ENCODE measurements around the gene ZNF71.
"Not testable (repeated sequence)": the region's sequence is repeated elsewhere in the genome, so short reads cannot be mapped to it uniquely, and the experiment has no call there.

Gene ZNF71

DNA sequence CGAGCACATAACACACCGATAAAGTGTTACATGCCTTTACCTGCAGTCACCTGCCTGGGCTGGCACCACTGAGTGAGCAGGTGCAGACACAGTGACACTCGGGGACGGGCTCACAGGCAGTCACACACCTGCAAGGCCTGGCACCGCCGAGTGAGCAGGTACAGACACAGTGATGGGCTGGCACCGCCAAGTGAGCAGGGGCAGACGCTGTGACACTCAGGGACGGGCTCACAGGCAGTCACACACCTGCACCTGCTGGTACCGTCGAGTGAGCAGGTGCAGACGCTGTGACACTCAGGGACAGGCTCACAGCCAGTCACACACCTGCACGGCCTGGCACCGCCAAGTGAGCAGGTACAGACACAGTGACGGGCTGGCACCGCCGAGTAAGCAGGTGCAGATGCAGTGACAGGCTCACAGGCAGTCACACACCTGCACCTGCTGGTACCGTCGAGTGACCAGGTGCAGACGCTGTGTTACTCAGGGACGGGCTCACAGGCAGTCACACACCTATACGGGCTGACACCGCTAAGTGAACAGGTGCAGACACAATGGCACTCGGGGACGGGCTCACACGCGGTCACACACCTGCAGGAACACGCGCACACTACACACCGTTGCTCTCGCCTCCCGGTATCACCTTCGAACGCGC lies 76.0 kb downstream of the ZNF71 start:
- H3K9me2 ChIP-seq (replicated peaks; ENCODE audit: insufficient read depth, low read length) = no peaks in the 10 kb centered on the region
- H3K79me2 ChIP-seq (ENCODE audit: low read length) = no peaks in the 10 kb centered on the region
- H3K27me3 ChIP-seq (replicated peaks; ENCODE audit: insufficient read depth, low read length) = no peaks in the 10 kb centered on the region
- no peaks in the 10 kb centered on the region for H3K4me1 ChIP-seq (ENCODE audit: low read length)
- H3K27ac ChIP-seq (ENCODE audit: low read length) = no peak overlapping the region
- H3F3A ChIP-seq (ENCODE audit: insufficient read depth, low read length) = no peaks in the 10 kb centered on the region
- TF ChIP-seq EZH2 (optimal IDR thresholded peaks at IDR 0.05; ENCODE audit: low read depth, low read length) = no peak
- H3K9me3 ChIP-seq (replicated peaks; ENCODE audit: insufficient read depth, low read length) = no peaks in the 10 kb centered on the region
- DNase-seq = no peak
- no peaks in the 10 kb centered on the region for H3K36me3 ChIP-seq (replicated peaks; ENCODE audit: insufficient read depth, low read length)
- H3K4me3 ChIP-seq (ENCODE audit: low read length) = no peak overlapping the region
- H3K9ac ChIP-seq (ENCODE audit: low read length) = no peak overlapping the region
- H4K20me1 ChIP-seq (ENCODE audit: insufficient read depth, low read length) = no peaks in the 10 kb centered on the region
- H2AFZ ChIP-seq (ENCODE audit: low read length) = no peak overlapping the region
- no peak overlapping the region for H3K4me2 ChIP-seq (ENCODE audit: low read depth, low read length)

DNA sequence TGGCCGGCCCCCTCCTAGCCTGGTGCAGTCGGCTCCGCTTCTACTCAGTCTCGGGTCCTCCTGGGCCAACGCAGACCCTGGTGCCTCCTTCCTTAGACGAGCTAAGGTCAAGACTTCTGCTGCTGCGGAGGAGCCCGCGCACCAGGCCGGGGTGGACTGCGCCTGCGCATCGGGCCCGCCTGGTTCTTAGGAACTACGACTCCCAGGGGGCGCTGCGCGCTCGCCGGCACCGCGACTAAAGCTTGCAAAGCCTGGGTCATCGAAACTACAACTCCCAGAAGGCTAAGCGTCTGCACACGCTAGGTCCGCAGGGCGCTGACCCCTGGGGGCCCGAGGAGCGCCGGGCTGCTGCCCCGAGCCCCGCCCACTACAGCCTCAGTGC lies 76.5 kb downstream of the ZNF71 start, which contains the start of gene ZNF835:
ZNF835 (minus strand) TSS at position 145 of the 382 bp plus-strand sequence. CDS start 6,559 bp downstream, outside the sequence.
- Histone ChIP-seq H3K9ac (ENCODE audit: low read length) (no peak within 1 kb of the TSS), H3K27ac (ENCODE audit: low read length) (no peak within 1 kb of the TSS), H4K20me1 (ENCODE audit: insufficient read depth, low read length) (no peaks in the 10 kb centered on the region), H3F3A (ENCODE audit: insufficient read depth, low read length) (no peaks in the 10 kb centered on the region), H3K4me2 (ENCODE audit: low read depth, low read length) (no peak within 1 kb of the TSS), H3K79me2 (ENCODE audit: low read length) (no peaks in the 10 kb centered on the region), H3K4me1 (ENCODE audit: low read length) (no peaks in the 10 kb centered on the region), H3K9me2 (replicated peaks; ENCODE audit: insufficient read depth, low read length) (no peaks in the 10 kb centered on the region), H2AFZ (ENCODE audit: low read length) (no peak within 1 kb of the TSS), H3K9me3 (replicated peaks; ENCODE audit: insufficient read depth, low read length) (no peaks in the 10 kb centered on the region), H3K27me3 (replicated peaks; ENCODE audit: insufficient read depth, low read length) (no peaks in the 10 kb centered on the region), H3K36me3 (replicated peaks; ENCODE audit: insufficient read depth, low read length) (no peaks in the 10 kb centered on the region), H3K4me3 (ENCODE audit: low read length) (no peak within 1 kb of the TSS)
- TF ChIP-seq EZH2phosphoT487 (IDR thresholded peaks at IDR 0.05; ENCODE audit: low read length) (no peak), EZH2 (optimal IDR thresholded peaks at IDR 0.05; ENCODE audit: low read depth, low read length) (no peak)
- TF ChIP-seq, protein P1, sequence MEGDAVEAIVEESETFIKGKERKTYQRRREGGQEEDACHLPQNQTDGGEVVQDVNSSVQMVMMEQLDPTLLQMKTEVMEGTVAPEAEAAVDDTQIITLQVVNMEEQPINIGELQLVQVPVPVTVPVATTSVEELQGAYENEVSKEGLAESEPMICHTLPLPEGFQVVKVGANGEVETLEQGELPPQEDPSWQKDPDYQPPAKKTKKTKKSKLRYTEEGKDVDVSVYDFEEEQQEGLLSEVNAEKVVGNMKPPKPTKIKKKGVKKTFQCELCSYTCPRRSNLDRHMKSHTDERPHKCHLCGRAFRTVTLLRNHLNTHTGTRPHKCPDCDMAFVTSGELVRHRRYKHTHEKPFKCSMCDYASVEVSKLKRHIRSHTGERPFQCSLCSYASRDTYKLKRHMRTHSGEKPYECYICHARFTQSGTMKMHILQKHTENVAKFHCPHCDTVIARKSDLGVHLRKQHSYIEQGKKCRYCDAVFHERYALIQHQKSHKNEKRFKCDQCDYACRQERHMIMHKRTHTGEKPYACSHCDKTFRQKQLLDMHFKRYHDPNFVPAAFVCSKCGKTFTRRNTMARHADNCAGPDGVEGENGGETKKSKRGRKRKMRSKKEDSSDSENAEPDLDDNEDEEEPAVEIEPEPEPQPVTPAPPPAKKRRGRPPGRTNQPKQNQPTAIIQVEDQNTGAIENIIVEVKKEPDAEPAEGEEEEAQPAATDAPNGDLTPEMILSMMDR (IDR thresholded peaks at IDR 0.05; ENCODE audit: low read length) = no peak
- DNase-seq = no peak

DNA sequence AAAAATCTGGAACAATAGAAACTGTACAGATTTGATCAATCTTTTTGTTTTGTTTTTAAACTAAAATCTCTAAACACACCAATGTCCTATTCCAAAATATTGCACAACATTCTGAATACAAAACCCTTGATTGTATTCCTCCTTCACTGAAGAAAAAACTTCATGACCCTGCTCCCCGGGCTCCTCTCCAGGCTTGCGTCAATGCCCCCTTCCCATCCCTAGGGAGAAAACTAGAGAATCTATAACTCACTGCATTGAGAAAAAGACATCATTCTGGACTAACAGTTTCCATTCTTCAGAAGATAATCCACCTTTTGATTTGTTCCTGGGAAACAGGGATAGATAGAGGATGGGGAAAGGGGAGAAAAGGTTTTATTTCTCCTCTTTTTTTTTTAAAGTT lies 77.5 kb downstream of the ZNF71 start:
- not testable (repeated sequence) for H3K9me3 ChIP-seq (replicated peaks; ENCODE audit: insufficient read depth, low read length); H4K20me1 ChIP-seq (ENCODE audit: insufficient read depth, low read length); H3K9ac ChIP-seq (ENCODE audit: low read length); H3K36me3 ChIP-seq (replicated peaks; ENCODE audit: insufficient read depth, low read length); H3K27ac ChIP-seq (ENCODE audit: low read length); H3K4me1 ChIP-seq (ENCODE audit: low read length); DNase-seq; H3K4me2 ChIP-seq (ENCODE audit: low read depth, low read length); H3K27me3 ChIP-seq (replicated peaks; ENCODE audit: insufficient read depth, low read length); H3K9me2 ChIP-seq (replicated peaks; ENCODE audit: insufficient read depth, low read length); H3K4me3 ChIP-seq (ENCODE audit: low read length); H3F3A ChIP-seq (ENCODE audit: insufficient read depth, low read length); H3K79me2 ChIP-seq (ENCODE audit: low read length); H2AFZ ChIP-seq (ENCODE audit: low read length)
